Pancreas (tissue), 10 donors: ENCODE data around the gene TMX2. TPM values are rescaled to one million over a fixed set of nuclear protein-coding genes. Genes with fewer than 3 reads are reported as not detected.
A peak's percentile ranks its signal among the peaks of the same experiment; 100 is the strongest.
"Not testable (repeated sequence)": the region's sequence is repeated elsewhere in the genome, so short reads cannot be mapped to it uniquely, and the experiment has no call there.

Experiments
- ATAC-seq, 4 donors: fragments of 200-7000 bp; cut with Tn5 transposase; one replicate each; pipeline versions ENCODE4 v1.8.0 to v1.9.1; 2020; ENCODE audit warnings: mild to moderate bottlenecking in 4 of 4, moderate library complexity in 4 of 4
- DNase-seq, 6 donors: peaks; one replicate each; pipeline ENCODE4 v3.0.0-alpha.2; 2020
- FAIRE-seq: peaks from 2 replicates; lab custom pipeline; 2012; peaks lifted over from hg19 to GRCh38; lab: Jason Lieb, UNC
- H3K27ac ChIP-seq, 4 donors: fragments of 200-600 bp; sonication (generic); 1 replicate in 3 of 4; 2 replicates in 1 of 4; pipeline versions ENCODE4 v1.5.0 to v1.8.0; 2020
- H3K27me3 ChIP-seq, 4 donors: fragments of 200-600 bp; one replicate each; pipeline ENCODE4 v1.8.0; 2021
- H3K36me3 ChIP-seq, 3 donors: fragments of 200-600 bp; sonication (generic) in 1 of 3; one replicate each; pipeline versions ENCODE4 v1.5.0 to v1.8.0; 2020 to 2021
- H3K4me1 ChIP-seq, 3 donors: fragments of 200-600 bp; one replicate each; pipeline ENCODE4 v1.8.0; 2021
- H3K4me3 ChIP-seq, 4 donors: fragments of 200-600 bp; sonication (generic) in 2 of 4; one replicate each; pipeline versions ENCODE4 v1.5.0 to v1.8.0; 2020 to 2021
- H3K9me3 ChIP-seq, 4 donors: fragments of 200-600 bp; one replicate each; pipeline ENCODE4 v1.8.0; 2021
- WGBS, 2 donors: extraction: QIAGEN DNeasy Blood & Tissue Kit; methylation state at CpG; one replicate each; pipeline ENCODE4 v1.1.7; 2013; 5-methylcytosine and 5-hydroxymethylcytosine counted together
- intact Hi-C, 3 donors: fragments of 100-400 bp; cut with DNase I; formaldehyde crosslinking; loops; one replicate each; pipeline versions ENCODE4 v1.11.1 to v1.14.2; 2022
- polyA plus RNA-seq, 2 donors: library from polyadenylated mRNA; stranded (reverse); fragments of 200-250 nt; gene quantifications; one replicate each; pipeline ENCODE4 v1.2.3, GENCODE V29; 2013
- total RNA-seq, 6 donors: library from RNA; stranded (reverse); fragmentation: NEBNext Ultra II Directional in 4 of 6; extraction: Animal tissue kit (Norgen Biotek cat#: 25700) in 4 of 6; gene quantifications; one replicate each; pipeline versions ENCODE4 v1.2.1 to v1.2.4, GENCODE V29; 2021 to 2023
- TF ChIP-seq, protein P1 (sequence below), 4 donors: fragments of 200-600 bp; sonication (generic) in 3 of 4; IDR thresholded peaks; one replicate each; pipeline versions ENCODE4 v1.5.0 to v1.8.0; 2021; ENCODE audit warnings: antibody characterized with exemption in 4 of 4
- donor health status: healthy with polysubstance abuse.
- donor health status: DM: no; HTN: no; CAD: no; lungs with moderate emphysema.
- donor health status: DM: no; HTN: no; CAD: no.
- donor health status: control.
- donor health status: control.
- donor health status: Bipolar disorder and iron deficiency.
- donor health status: DM: yes; HTN: yes; CAD: no.
- donor health status: DM: no; HTN: no; CAD: no.
- donor health status: DM: no; HTN: no; CAD: no.
- donor health status: DM: yes; HTN: yes; CAD: no.

Gene TMX2
- total and polyA plus RNA-seq, 8 donors = 19.8 to 46.4 (median 34.1) TPM

- H3K4me3 ChIP-seq = no peak overlapping the region
- no peak overlapping the region for H3K27ac ChIP-seq
- no peaks in the 10 kb centered on the region for H3K27me3 ChIP-seq
- TF ChIP-seq, protein P1, sequence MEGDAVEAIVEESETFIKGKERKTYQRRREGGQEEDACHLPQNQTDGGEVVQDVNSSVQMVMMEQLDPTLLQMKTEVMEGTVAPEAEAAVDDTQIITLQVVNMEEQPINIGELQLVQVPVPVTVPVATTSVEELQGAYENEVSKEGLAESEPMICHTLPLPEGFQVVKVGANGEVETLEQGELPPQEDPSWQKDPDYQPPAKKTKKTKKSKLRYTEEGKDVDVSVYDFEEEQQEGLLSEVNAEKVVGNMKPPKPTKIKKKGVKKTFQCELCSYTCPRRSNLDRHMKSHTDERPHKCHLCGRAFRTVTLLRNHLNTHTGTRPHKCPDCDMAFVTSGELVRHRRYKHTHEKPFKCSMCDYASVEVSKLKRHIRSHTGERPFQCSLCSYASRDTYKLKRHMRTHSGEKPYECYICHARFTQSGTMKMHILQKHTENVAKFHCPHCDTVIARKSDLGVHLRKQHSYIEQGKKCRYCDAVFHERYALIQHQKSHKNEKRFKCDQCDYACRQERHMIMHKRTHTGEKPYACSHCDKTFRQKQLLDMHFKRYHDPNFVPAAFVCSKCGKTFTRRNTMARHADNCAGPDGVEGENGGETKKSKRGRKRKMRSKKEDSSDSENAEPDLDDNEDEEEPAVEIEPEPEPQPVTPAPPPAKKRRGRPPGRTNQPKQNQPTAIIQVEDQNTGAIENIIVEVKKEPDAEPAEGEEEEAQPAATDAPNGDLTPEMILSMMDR (IDR thresholded peaks at IDR 0.05) = no peak
- DNase-seq = no peak
- no peak for FAIRE-seq
- H3K4me1 ChIP-seq = peaks cover 0 to 25% (median 16%) of the 10 kb centered on the region in 3 donors
- 90 to 98% methylated on average over 5 of the region's 5 CpGs for WGBS, 2 donors
- no peaks in the 10 kb centered on the region for H3K9me3 ChIP-seq
- no peak for ATAC-seq
- peaks cover 0 to 2% (median 0%) of the 10 kb centered on the region in 3 donors for H3K36me3 ChIP-seq
- intact Hi-C loops = no loop called here
Measured at GRCh38 chr11:57709802-57710367, 2.5 kb upstream of the TMX2 start.

DNA sequence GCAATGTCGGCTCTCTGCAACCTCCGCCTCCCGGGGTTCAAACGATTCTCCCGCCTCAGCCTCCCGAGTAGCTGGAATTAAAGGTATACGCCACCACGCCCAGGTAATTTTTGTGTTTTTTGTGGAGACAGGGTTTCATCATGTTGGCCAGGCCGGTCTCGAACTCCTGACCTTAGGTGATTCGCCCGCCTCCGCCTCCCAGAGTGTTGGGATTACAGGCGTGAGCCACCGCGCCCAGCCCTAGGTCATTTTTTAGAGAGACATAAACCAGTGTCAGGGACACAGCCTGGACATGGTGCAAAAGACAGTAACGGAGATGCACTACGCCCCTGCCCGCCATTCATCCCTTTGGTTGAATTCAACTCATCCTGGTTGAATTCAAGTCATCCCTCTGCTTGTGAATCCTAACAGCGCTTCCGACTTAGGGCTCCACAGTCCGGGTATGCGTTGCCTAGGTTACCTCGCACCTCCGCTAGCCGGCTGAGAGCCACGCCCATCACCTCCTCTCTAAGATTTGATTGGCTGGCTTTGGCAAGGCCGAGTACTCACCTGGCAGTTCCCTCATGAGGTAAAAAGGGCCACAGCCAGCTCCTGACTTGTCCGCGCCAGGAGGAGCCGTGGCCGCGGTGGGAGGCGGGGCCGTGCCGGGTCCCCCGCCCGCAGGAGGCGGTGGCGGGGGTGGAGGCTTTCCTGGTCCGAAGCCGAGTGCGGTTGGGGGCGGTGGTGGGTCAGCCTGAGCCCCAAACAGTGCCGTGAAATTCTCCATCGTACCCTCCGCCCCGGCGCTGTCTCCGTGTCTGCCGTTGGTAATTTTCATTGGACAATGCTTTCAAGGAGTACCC, 758 bp upstream of the TMX2 start, which contains the start of gene MED19:
Gene MED19 (minus strand): TSS at position 802 of the 842 bp plus-strand sequence. CDS start 36 bp downstream, at position 766.
- H3K27me3 ChIP-seq = no peaks in the 10 kb centered on the region
- H3K9me3 ChIP-seq = no peaks in the 10 kb centered on the region
- peak within 1 kb of the TSS; percentile 86 to 90 (median 88) for H3K27ac ChIP-seq
- intact Hi-C loops = no loop called here
- no peaks in the 10 kb centered on the region for H3K36me3 ChIP-seq
- DNase-seq = peak; percentile 82 to 93 (median 92)
- TF ChIP-seq, protein P1 (IDR thresholded peaks at IDR 0.05) = no peak
- H3K4me3 ChIP-seq = peak within 1 kb of the TSS; percentile 73 to 94 (median 89)
- peak; percentile 81 to 88 (median 84) for ATAC-seq
- no peak for FAIRE-seq
- 2 to 3% methylated on average over 39 to 51 of the region's 51 CpGs for WGBS, 2 donors
- peaks cover 0 to 25% (median 16%) of the 10 kb centered on the region in 3 donors for H3K4me1 ChIP-seq

GRCh38 chr11:57713835-57714234, 1.4 kb downstream of the TMX2 start:
- no peaks in the 10 kb centered on the region for H3K9me3 ChIP-seq
- WGBS, 2 donors = 91 to 96% methylated on average over 2 of the region's 2 CpGs
- H3K36me3 ChIP-seq = no peaks in the 10 kb centered on the region
- TF ChIP-seq, protein P1 (IDR thresholded peaks at IDR 0.05) = no peak
- peak overlapping the region in 2 of 4 donors; percentile 88 to 94 for H3K4me3 ChIP-seq
- DNase-seq = no peak
- no peak overlapping the region for H3K27ac ChIP-seq
- H3K4me1 ChIP-seq = peaks cover 0 to 25% (median 16%) of the 10 kb centered on the region in 3 donors
- FAIRE-seq = no peak
- intact Hi-C loops = no loop called here
- H3K27me3 ChIP-seq = no peaks in the 10 kb centered on the region
- ATAC-seq = no peak

- H3K4me1 ChIP-seq = peaks cover 0 to 15% (median 10%) of the 10 kb centered on the region in 3 donors
- ATAC-seq, H3K27me3 ChIP-seq, DNase-seq, H3K4me3 ChIP-seq, H3K9me3 ChIP-seq, FAIRE-seq, H3K36me3 ChIP-seq, H3K27ac ChIP-seq, intact Hi-C loops: not testable (repeated sequence)
- 96 to 100% methylated on average over 8 to 26 of the region's 34 CpGs for WGBS, 2 donors
Measured at GRCh38 chr11:57716726-57717125, 4.3 kb downstream of the TMX2 start.

DNA sequence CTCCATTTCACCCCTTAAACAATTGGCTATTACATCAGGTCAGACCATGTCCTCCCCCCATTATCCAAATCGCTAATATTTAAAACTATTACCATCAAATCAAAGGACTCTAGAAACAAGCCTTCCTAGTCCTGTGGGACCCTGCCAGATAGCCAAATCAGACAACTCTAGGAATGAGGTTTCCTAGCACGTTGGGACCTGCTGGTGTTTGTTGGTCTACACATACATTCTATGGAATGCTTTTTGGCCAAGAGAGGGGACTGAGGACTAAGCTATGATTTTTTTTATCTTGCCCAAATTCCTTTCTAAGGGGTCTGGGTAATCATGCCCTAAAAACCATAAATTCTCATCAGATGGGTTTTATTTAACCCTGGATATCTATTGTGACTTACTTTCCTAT, 14.8 kb downstream of the TMX2 start:
- TF ChIP-seq, protein P1 (IDR thresholded peaks at IDR 0.05) = no peak
- H3K27ac ChIP-seq = no peak overlapping the region
- ATAC-seq (no peak), FAIRE-seq (no peak), DNase-seq (no peak)
- no peaks in the 10 kb centered on the region for H3K9me3 ChIP-seq
- intact Hi-C loops = no loop called here
- no peaks in the 10 kb centered on the region for H3K4me1 ChIP-seq
- no peaks in the 10 kb centered on the region for H3K27me3 ChIP-seq
- no peaks in the 10 kb centered on the region for H3K36me3 ChIP-seq
- no peak overlapping the region for H3K4me3 ChIP-seq
- WGBS, 2 donors = 72 to 75% methylated on average over 2 of the region's 2 CpGs
